Small intestine (tissue), 16 donors: ENCODE measurements around the gene TAF11L2. TPM values are rescaled to one million over a fixed set of nuclear protein-coding genes. Genes with fewer than 3 reads are reported as not detected.
"Not testable (repeated sequence)": the region's sequence is repeated elsewhere in the genome, so short reads cannot be mapped to it uniquely, and the experiment has no call there.

ENCODE experiments used
- DNase-seq, 2 donors: peaks; one replicate each; pipeline versions ENCODE4 v3.0.0 to v3.0.0-alpha.2; 2013
- FAIRE-seq: peaks from 2 replicates; lab custom pipeline; 2012; peaks lifted over from hg19 to GRCh38; lab: Jason Lieb, UNC
- H3K27ac ChIP-seq, 3 donors: one replicate each; pipeline ENCODE4 v1.5.1; 2013; ENCODE audit warnings: low read length in 2 of 3, mild to moderate bottlenecking in 2 of 3, control low read depth in 1 of 3, inconsistent platforms in 1 of 3, low read depth in 1 of 3, moderate library complexity in 1 of 3
- H3K27me3 ChIP-seq, 3 donors: one replicate each; pipeline ENCODE4 v1.6.1; 2013; ENCODE audit warnings: low read length in 3 of 3, inconsistent platforms in 1 of 3; ENCODE audit not compliant: control insufficient read depth in 3 of 3, insufficient read depth in 3 of 3
- H3K36me3 ChIP-seq, 3 donors: one replicate each; pipeline ENCODE4 v1.6.1; 2013; ENCODE audit warnings: low read length in 3 of 3, inconsistent platforms in 1 of 3, low read depth in 1 of 3, mild to moderate bottlenecking in 1 of 3, moderate library complexity in 1 of 3; ENCODE audit not compliant: control insufficient read depth in 3 of 3, insufficient read depth in 2 of 3
- H3K4me1 ChIP-seq, 3 donors: one replicate each; pipeline ENCODE4 v1.6.1; 2013; ENCODE audit warnings: low read length in 2 of 3, inconsistent platforms in 1 of 3, low read depth in 1 of 3, mild to moderate bottlenecking in 1 of 3, moderate library complexity in 1 of 3; ENCODE audit not compliant: control insufficient read depth in 3 of 3, insufficient read depth in 2 of 3
- H3K4me3 ChIP-seq, 3 donors: one replicate each; pipeline ENCODE4 v1.5.1; 2013; ENCODE audit warnings: low read length in 3 of 3, control low read depth in 1 of 3, inconsistent platforms in 1 of 3, low read depth in 1 of 3, mild to moderate bottlenecking in 1 of 3, moderate library complexity in 1 of 3
- H3K9me3 ChIP-seq, 2 donors: one replicate each; pipeline ENCODE4 v1.6.1; 2013; ENCODE audit warnings: low read depth in 1 of 2, low read length in 1 of 2; ENCODE audit not compliant: control insufficient read depth in 2 of 2, insufficient read depth in 1 of 2
- WGBS, 3 donors: extraction: QIAGEN DNeasy Blood & Tissue Kit; methylation state at CpG; one replicate each; pipeline ENCODE4 v1.1.7; 2013; 5-methylcytosine and 5-hydroxymethylcytosine counted together
- long read RNA-seq, 10 donors: transcript quantifications; one replicate each; lab custom pipeline, GENCODE V29; 2026
- polyA plus RNA-seq, 4 donors: library from polyadenylated mRNA; stranded (reverse) in 3 of 4; unstranded in 1 of 4; fragments of 200-250 nt in 3 of 4; fragments of 120-200 nt in 1 of 4; gene quantifications; one replicate each; pipeline versions ENCODE4 v1.2.1 to v1.2.3, GENCODE V29; 2013
- donor health status: healthy with polysubstance abuse.
- donor health status: control.
- donor health status: control.
- donor health status: Bipolar disorder and iron deficiency.
- donor health status: healthy.

Gene TAF11L2
- polyA plus RNA-seq: not detected
- long read RNA-seq, donor 1: 0 reads
- long read RNA-seq, donor 2: 0 reads
- long read RNA-seq, donor 3: 0 reads
- long read RNA-seq, donor 4: 0 reads
- long read RNA-seq, donor 5: 0 reads
- long read RNA-seq, donor 6: 0 reads
- long read RNA-seq, donor 7: 0 reads
- long read RNA-seq, donor 8: 0 reads
- long read RNA-seq, donor 9: 0 reads
- long read RNA-seq, donor 10: 0 reads

DNA sequence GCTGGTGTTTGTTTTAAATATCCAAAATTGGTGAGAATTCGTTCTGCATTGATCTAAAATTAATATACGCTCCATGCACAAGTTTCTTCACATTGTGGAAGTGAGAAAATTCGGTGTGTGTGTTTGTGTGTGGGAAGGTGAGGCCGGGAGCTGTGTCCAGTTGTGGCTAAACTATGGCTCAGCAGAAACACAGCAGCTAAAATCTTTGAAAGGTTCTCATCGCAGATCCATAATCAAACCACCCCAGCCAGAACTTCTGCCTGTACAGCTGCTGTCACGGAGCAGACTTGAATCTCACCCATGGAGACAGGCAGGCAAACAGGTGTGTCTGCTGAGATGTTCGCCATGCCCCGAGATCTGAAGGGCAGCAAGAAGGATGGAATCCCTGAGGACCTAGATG lies at the start of gene TAF11L2:
TAF11L2 (plus strand) TSS at position 301 of the 400 bp plus-strand sequence.
- H3K9me3 ChIP-seq, H3K27me3 ChIP-seq, H3K4me1 ChIP-seq, FAIRE-seq, DNase-seq, H3K27ac ChIP-seq, H3K36me3 ChIP-seq: not testable (repeated sequence)
- 75 to 86% (median 81%) methylated on average over 8 of the region's 8 CpGs for WGBS, 3 donors
- peak within 1 kb of the TSS in 1 of 3 donors; percentile 15 for H3K4me3 ChIP-seq

DNA sequence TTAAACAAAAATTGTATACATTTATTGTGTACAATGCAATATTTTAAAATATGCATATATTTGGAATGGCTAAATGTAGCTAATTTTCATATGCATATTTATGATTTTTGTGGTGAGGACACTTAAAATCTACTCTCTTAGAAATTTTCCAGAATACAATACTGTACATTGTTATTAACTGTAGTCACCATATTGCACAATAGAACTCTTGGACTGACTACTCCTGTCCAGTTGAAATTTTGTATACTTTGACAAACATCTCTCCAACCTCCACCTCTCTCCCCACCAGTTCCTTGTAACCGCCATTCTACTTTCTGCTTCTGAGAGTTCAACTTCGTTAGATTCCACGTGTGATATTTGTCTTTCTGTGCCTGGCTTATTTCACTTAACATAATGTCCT lies 49.2 kb upstream of the TAF11L2 start:
- H3K36me3 ChIP-seq: no peaks in the 10 kb centered on the region
- FAIRE-seq: no peak
- no peaks in the 10 kb centered on the region for H3K9me3 ChIP-seq
- no peak overlapping the region for H3K4me3 ChIP-seq
- no peak overlapping the region for H3K27ac ChIP-seq
- DNase-seq: no peak
- 91 to 94% (median 93%) methylated on average over 3 of the region's 3 CpGs for WGBS, 3 donors
- no peaks in the 10 kb centered on the region for H3K27me3 ChIP-seq
- no peaks in the 10 kb centered on the region for H3K4me1 ChIP-seq

DNA sequence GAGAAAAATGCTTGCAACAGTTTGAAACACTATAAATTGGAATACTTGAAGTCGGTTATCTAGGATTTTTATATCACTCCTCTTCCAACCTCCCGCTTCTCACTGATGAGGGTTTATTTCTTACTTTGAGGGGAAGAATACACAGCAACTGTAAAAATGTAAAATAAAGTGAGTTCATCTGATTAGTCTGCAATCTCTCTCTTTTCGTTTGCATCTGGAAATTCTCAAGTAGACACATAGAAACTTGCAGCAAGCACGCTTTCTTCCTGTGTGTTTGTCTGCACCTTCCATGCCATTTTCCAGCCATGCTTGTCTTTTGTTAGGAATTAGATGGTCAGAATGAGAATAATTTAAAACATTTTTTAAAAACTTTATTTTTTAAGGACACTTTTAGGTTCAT lies 45.1 kb upstream of the TAF11L2 start:
- Histone ChIP-seq H3K4me3 (no peak overlapping the region), H3K27me3 (no peaks in the 10 kb centered on the region), H3K9me3 (peaks cover 0 to 3% of the 10 kb centered on the region in 2 donors), H3K27ac (no peak overlapping the region), H3K36me3 (no peaks in the 10 kb centered on the region), H3K4me1 (no peaks in the 10 kb centered on the region)
- DNase-seq (no peak), FAIRE-seq (no peak)
- WGBS, 3 donors: 79 to 83% (median 79%) methylated on average over 4 of the region's 4 CpGs

DNA sequence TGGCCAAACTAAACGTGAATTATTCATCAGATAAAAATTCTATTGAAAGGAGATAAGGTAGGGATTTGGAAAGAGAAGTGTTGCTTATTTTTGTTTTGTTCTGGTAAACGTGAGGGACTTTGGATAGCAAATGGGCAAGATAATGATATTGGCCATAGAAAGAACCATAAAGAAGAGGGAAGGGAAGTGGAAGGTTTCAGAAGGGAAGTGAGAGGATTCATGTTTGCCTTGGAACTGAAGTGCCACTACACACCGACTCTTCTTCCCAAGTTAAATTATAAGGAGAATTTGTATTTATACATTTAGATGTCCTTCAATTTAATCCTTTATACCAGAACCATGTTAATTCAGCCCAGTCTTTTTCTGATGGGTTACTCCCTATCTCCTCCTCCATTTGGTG lies 42.1 kb upstream of the TAF11L2 start:
- Histone ChIP-seq H3K27ac (no peak overlapping the region), H3K4me1 (no peaks in the 10 kb centered on the region), H3K9me3 (peaks cover 0 to 3% of the 10 kb centered on the region in 2 donors), H3K36me3 (no peaks in the 10 kb centered on the region), H3K27me3 (no peaks in the 10 kb centered on the region), H3K4me3 (no peak overlapping the region)
- DNase-seq: no peak
- 60 to 76% (median 63%) methylated on average over 3 of the region's 3 CpGs for WGBS, 3 donors
- no peak for FAIRE-seq

DNA sequence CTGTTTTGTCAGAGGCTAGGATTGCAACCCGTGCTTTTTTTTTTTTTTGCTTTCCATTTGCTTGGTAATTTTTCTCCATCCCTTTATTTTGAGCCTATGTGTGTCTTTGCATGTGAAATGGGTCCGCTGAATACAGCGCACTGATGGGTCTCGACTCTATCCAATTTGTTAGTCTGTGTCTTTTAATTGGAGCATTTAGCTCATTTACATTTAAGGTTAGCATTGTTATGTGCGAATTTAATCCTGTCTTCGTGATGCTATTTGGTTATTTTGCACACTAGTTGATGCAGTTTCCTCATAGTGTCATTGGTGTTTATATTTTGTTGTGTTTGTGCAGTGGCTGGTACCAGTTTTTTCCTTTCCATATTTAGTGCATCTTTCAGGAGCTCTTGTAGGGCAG lies 36.2 kb upstream of the TAF11L2 start:
- no peak overlapping the region for H3K4me3 ChIP-seq
- WGBS, 3 donors: 91 to 96% (median 91%) methylated on average over 6 of the region's 6 CpGs
- DNase-seq: no peak
- FAIRE-seq: no peak
- no peaks in the 10 kb centered on the region for H3K9me3 ChIP-seq
- H3K27me3 ChIP-seq: no peaks in the 10 kb centered on the region
- no peak overlapping the region for H3K27ac ChIP-seq
- no peaks in the 10 kb centered on the region for H3K36me3 ChIP-seq
- H3K4me1 ChIP-seq: no peaks in the 10 kb centered on the region

DNA sequence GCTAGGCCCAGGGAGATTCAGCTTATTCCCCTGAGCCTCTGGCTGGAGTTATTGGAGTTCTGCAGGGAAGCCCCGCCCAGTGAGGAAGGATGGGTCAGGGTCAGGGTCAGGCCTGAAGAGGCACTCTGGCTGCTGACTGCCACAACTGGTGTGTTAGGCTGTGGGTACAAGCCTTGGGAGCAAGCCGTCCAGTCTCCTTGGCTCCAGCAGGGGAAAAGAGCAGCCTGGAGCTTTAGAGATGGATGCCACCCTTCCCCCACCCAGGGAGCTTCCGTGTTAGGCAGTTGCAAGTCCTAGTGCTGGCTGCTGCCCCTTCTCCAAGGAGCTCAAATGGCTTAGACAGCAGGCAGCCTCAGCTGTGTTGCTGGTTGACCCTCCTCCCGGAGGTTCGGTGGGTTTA lies 34.4 kb upstream of the TAF11L2 start:
- no peaks in the 10 kb centered on the region for H3K9me3 ChIP-seq
- no peaks in the 10 kb centered on the region for H3K27me3 ChIP-seq
- no peak for FAIRE-seq
- WGBS, 3 donors: 68 to 73% (median 70%) methylated on average over 5 of the region's 5 CpGs
- no peaks in the 10 kb centered on the region for H3K4me1 ChIP-seq
- H3K27ac ChIP-seq: no peak overlapping the region
- no peak overlapping the region for H3K4me3 ChIP-seq
- no peaks in the 10 kb centered on the region for H3K36me3 ChIP-seq
- DNase-seq: no peak

DNA sequence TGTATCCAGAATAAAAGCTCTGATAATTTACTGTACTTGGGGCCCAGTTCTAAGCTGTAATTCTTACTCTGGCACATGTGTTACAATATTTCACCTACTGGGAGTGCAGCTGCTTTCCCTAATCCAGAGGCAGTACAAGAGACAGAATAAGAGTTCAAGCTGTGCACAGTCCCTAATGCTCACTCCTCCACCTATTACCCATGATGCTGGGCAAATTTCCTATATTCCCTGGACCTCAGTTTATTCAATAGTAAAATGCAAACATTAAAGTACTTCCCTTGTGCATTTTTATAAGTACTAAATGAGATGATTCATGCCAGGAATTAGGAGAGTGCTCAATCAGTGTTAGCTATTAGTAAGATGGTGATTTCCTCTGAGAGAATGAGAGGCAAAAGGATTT lies 28.0 kb upstream of the TAF11L2 start:
- DNase-seq (no peak), FAIRE-seq (no peak)
- Histone ChIP-seq H3K4me3 (no peak overlapping the region), H3K9me3 (no peaks in the 10 kb centered on the region), H3K27me3 (no peaks in the 10 kb centered on the region), H3K27ac (no peak overlapping the region), H3K36me3 (no peaks in the 10 kb centered on the region), H3K4me1 (no peaks in the 10 kb centered on the region)

DNA sequence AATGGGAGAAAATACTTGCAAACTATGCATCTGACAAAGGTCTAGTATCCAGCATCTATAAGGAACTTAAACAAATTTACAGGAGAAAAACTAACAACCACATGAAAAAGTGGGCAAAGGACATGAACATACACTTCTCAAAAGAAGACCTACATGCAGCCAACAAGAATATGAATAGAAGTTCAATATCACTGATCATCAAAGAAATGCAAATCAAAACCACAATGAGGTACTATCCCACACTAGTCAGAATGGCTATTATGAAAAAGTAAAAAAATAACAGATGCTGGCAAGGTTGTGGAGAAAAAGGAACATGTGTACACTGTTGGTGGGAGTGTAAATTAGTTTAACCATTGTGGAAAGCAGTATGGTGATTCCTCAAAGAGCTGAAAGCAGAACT lies 23.0 kb upstream of the TAF11L2 start:
- FAIRE-seq, H3K27ac ChIP-seq, H3K4me1 ChIP-seq, H3K4me3 ChIP-seq, H3K36me3 ChIP-seq, H3K27me3 ChIP-seq, DNase-seq, H3K9me3 ChIP-seq: not testable (repeated sequence)

DNA sequence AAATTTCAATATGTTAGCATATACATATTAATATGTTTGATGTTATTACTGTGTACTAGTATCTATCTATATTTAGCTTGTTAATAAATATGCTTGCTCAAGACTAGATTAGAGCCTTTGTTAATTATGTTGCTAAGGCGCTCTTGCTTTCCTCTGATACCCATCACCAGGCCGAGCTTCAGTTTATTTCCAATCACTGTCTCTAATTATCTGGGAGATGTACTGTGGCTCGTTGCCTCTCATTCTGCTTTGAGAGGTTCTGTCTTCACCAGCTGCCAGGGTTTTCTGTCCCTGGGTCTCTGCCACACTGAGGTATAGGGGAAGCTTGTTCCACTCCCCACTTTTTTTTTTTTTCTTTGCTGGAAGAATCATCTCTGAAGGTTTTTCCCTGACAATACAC lies 21.0 kb upstream of the TAF11L2 start:
- Histone ChIP-seq H3K27ac (no peak overlapping the region), H3K36me3 (no peaks in the 10 kb centered on the region), H3K4me3 (no peak overlapping the region), H3K4me1 (no peaks in the 10 kb centered on the region), H3K9me3 (no peaks in the 10 kb centered on the region), H3K27me3 (no peaks in the 10 kb centered on the region)
- FAIRE-seq: no peak
- 68 to 82% (median 77%) methylated on average over 3 of the region's 3 CpGs for WGBS, 3 donors
- no peak for DNase-seq
